Breast epithelium (tissue), 4 donors: ENCODE results near the gene MED10. TPM values are rescaled to one million over a fixed set of nuclear protein-coding genes. Genes with fewer than 3 reads are reported as not detected.

Experiments
- DNase-seq, 2 donors: peaks; one replicate each; pipeline ENCODE4 v3.0.0-alpha.2; 2019; ENCODE audit warnings: low spot score in 2 of 2
- H3K27ac ChIP-seq, 2 donors: fragments of 200-600 bp; sonication (generic) in 1 of 2; one replicate each; pipeline ENCODE4 v1.5.1; 2016 to 2019; ENCODE audit warnings: mild to moderate bottlenecking in 1 of 2
- H3K27me3 ChIP-seq, 2 donors: fragments of 200-600 bp; sonication (generic) in 1 of 2; one replicate each; pipeline versions ENCODE4 v1.5.1 to v1.6.0; 2017 to 2019; ENCODE audit warnings: control low read depth in 1 of 2, mild to moderate bottlenecking in 1 of 2
- H3K36me3 ChIP-seq: fragments of 200-600 bp; one replicate; pipeline ENCODE4 v1.5.1; 2019
- H3K4me1 ChIP-seq, 2 donors: fragments of 200-600 bp; sonication (generic); one replicate each; pipeline ENCODE4 v1.5.1; 2016 to 2019; ENCODE audit warnings: control low read depth in 1 of 2
- H3K4me3 ChIP-seq, 3 donors: fragments of 200-600 bp; sonication (generic); 1 replicate in 2 of 3; 2 replicates in 1 of 3; pipeline ENCODE4 v1.5.1; 2016 to 2019; ENCODE audit warnings: mild to moderate bottlenecking in 3 of 3, moderate library complexity in 2 of 3
- H3K9me3 ChIP-seq, 2 donors: fragments of 200-600 bp; sonication (generic) in 1 of 2; one replicate each; pipeline ENCODE4 v1.5.1; 2016 to 2019; ENCODE audit warnings: control low read depth in 1 of 2
- POLR2A ChIP-seq: fragments of 450-650 bp; IDR thresholded peaks from one replicate; pipeline ENCODE4 v1.6.1; 2016; ENCODE audit warnings: antibody characterized with exemption, mild to moderate bottlenecking, moderate library complexity
- POLR2AphosphoS5 ChIP-seq, 3 donors: sonication (generic); formaldehyde crosslinking; IDR thresholded peaks; one replicate each; pipeline ENCODE4 v1.6.1; 2017; ENCODE audit warnings: antibody characterized with exemption in 3 of 3
- intact Hi-C: fragments of 100-400 bp; cut with DNase I; formaldehyde crosslinking; loops from one replicate; pipeline ENCODE4 v1.15.1; 2023; ENCODE audit warnings: low total_unique reads
- total RNA-seq, 3 donors: library from RNA; depleted of rRNA; stranded (reverse); fragments of >200 nt; gene quantifications; one replicate each; pipeline ENCODE4 v1.1.0, GENCODE V29; 2016
- TF ChIP-seq, protein P1 (sequence below), 3 donors: fragments of 450-650 bp; IDR thresholded peaks; one replicate each; pipeline ENCODE4 v1.5.1; 2016 to 2017; ENCODE audit warnings: antibody characterized with exemption in 3 of 3, mild to moderate bottlenecking in 3 of 3, moderate library complexity in 3 of 3

The MED10 gene
- total RNA-seq, 3 donors from 2014 or later, result 25.6 to 29.9 (median 25.9) TPM

DNA sequence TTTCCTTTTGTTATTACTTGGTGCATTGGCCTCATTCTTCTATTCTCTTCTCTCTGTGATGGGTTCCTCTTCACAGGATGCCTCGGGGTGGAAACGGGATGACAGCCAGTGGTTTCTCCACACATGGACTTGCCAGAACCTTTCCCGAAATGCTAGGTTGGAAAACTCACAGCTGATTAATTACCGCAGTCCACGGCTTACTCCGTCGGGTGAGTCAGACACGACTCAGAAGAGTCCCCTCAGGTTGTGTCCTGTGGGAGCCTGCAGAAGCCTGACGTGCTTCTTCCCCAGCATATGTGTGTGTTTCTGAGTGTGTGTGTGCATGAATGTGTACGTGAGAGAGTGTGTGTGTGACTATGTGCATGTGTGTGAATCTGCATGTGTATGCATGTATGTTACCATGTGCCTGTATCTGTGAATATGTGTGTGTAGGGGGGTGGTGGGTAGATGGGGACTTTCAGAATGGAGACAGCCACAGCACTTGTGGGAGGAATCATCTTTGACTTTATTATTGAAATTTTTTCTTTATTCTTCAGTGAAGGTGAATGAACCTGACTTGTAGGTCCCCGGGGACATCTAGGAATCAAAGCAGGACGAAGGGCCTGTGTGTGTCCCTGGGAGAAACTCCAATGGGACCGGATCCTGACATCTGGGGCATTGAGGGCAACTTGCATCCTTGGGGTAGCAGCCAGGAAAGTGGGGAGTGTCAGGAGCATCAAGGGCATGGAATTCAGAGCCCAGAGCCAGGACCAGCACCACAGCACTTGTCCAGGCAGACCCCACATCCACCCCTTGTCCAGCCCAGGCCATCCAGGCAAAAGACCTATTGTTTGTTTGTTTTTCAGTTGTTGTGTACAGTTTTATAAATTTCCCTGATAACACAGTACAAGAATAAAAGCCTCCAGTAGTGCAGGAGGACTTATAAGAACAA is 21.9 kb upstream of the MED10 start:
- H3K27ac ChIP-seq, result no peak overlapping the region
- TF ChIP-seq POLR2A, result no peak
- DNase-seq, result no peak
- H3K36me3 ChIP-seq, result no peaks in the 10 kb centered on the region
- H3K4me3 ChIP-seq, result no peak overlapping the region
- peaks cover 0 to under 1% of the 10 kb centered on the region in 2 donors for H3K27me3 ChIP-seq
- no peaks in the 10 kb centered on the region for H3K4me1 ChIP-seq
- intact Hi-C loops, result no loop called here
- peaks cover 0 to 3% of the 10 kb centered on the region in 2 donors for H3K9me3 ChIP-seq

DNA sequence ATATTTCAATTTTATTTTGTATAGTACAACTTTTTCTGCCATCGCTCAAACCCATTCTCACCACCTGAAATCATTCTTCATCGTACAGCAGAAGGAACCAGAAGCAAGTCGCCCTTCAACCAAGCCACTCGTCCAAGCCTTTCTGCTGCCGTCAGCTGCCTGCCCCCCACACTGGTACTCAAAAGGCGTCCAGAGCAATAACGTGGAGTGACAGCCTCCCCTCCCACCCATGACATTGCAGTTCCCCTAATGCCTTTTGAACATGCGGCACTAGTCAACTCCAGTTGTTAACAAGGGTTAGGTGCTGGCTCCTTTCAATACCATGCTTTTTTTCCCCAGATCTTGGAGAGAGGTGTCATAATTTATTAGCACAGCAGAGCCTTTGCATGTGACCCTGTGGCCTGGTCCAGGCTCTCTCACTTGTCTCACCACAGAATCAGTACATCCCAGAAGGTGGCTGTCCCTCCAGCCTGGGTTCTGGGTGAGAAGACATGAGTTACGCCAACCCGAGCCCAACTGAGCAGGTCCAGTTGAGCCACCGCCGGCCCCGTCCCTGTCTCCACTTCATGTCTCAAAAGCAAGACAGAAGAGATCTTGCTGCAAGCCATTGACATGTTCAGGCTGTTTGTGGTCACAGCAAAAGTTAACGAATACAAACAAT is 20.4 kb upstream of the MED10 start:
- H3K27ac ChIP-seq, result no peak overlapping the region
- no peak overlapping the region for H3K4me3 ChIP-seq
- peaks cover 0 to 15% of the 10 kb centered on the region in 2 donors for H3K27me3 ChIP-seq
- TF ChIP-seq POLR2AphosphoS5 (IDR thresholded peaks at IDR 0.05) (no peak), POLR2A (no peak)
- TF ChIP-seq, protein P1, sequence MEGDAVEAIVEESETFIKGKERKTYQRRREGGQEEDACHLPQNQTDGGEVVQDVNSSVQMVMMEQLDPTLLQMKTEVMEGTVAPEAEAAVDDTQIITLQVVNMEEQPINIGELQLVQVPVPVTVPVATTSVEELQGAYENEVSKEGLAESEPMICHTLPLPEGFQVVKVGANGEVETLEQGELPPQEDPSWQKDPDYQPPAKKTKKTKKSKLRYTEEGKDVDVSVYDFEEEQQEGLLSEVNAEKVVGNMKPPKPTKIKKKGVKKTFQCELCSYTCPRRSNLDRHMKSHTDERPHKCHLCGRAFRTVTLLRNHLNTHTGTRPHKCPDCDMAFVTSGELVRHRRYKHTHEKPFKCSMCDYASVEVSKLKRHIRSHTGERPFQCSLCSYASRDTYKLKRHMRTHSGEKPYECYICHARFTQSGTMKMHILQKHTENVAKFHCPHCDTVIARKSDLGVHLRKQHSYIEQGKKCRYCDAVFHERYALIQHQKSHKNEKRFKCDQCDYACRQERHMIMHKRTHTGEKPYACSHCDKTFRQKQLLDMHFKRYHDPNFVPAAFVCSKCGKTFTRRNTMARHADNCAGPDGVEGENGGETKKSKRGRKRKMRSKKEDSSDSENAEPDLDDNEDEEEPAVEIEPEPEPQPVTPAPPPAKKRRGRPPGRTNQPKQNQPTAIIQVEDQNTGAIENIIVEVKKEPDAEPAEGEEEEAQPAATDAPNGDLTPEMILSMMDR (IDR thresholded peaks at IDR 0.05), result no peak
- no peak for DNase-seq
- intact Hi-C loops, result no loop called here
- no peaks in the 10 kb centered on the region for H3K4me1 ChIP-seq
- H3K9me3 ChIP-seq, result peaks cover 0 to 3% of the 10 kb centered on the region in 2 donors
- H3K36me3 ChIP-seq, result no peaks in the 10 kb centered on the region

DNA sequence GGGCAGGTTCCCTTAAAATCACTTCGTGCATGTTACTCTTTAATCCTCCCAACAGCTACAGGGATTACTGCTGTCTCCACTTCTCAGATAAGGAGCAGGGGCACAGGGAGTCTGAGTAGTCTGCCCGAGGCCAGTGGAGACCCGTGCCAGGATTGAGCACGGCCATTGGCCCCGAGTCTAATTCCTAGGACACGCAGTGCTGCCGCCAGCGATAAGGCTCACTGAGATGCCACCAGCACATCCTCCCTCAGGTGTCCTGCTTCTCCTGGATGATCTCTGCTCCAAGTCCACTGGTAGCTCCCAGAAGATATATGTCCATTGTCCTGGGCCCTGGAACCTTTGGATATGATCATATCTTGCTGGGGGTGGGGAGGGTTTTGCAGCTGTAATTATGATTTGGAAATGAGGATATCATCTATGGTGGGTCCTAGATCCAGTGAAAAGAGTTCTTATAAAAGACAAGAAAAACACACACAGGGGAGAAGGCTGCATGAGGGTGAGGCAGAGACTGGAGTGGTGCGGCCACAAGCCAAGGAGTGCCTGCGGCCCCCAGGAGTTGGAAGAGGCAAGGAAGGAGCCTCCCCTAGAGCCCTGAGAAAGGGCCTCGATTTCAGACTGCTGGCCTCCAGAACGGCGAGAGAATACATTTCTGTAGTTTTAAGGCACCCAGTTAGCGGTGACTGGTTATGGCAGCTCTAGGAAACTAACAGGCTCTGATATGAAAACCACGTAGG is 19.4 kb upstream of the MED10 start:
- intact Hi-C loops, result no loop called here
- TF ChIP-seq POLR2A, result no peak
- TF ChIP-seq POLR2AphosphoS5 (IDR thresholded peaks at IDR 0.05), result no peak
- TF ChIP-seq, protein P1 (IDR thresholded peaks at IDR 0.05), result no peak
- no peaks in the 10 kb centered on the region for H3K36me3 ChIP-seq
- H3K27me3 ChIP-seq, result peaks cover 0 to 16% of the 10 kb centered on the region in 2 donors
- no peak overlapping the region for H3K27ac ChIP-seq
- no peak for DNase-seq
- H3K9me3 ChIP-seq, result peaks cover 0 to 3% of the 10 kb centered on the region in 2 donors
- H3K4me3 ChIP-seq, result no peak overlapping the region
- no peaks in the 10 kb centered on the region for H3K4me1 ChIP-seq

DNA sequence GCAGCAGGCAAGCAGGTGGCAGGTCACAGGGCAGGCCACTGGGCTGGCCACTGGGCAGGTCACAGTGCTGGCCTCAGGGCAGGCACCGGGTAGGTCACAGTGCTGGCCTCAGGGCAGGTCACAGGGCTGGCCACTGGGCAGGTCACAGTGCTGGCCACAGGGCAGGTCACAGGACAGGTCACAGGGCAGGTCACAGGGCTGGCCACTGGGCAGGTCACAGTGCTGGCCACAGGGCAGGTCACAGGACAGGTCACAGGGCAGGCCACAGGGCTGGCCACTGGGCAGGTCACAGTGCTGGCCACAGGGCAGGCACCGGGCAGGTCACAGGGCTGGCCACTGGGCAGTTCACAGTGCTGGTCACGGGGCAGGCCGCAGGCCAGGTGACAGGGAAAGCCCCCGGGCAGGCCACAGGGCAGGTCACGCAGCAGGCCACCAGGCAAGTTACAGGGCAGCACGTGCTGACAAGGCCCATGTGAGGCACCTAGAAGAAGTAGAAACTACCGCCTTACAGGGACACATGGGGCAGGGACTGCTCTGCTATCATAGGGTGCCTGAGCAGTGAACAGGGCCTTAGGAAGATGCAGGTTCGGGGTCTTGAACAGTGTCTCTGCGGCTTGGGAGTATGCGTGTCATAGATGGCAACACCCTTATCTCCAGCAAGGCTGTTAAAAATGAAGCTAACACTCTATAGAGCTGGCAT is 18.6 kb upstream of the MED10 start:
- H3K36me3 ChIP-seq, result no peaks in the 10 kb centered on the region
- DNase-seq, result no peak
- no peaks in the 10 kb centered on the region for H3K4me1 ChIP-seq
- H3K27ac ChIP-seq, result no peak overlapping the region
- peaks cover 0 to 23% of the 10 kb centered on the region in 2 donors for H3K27me3 ChIP-seq
- intact Hi-C loops, result no loop called here
- peaks cover 0 to 3% of the 10 kb centered on the region in 2 donors for H3K9me3 ChIP-seq
- TF ChIP-seq POLR2A, result no peak
- TF ChIP-seq POLR2AphosphoS5 (IDR thresholded peaks at IDR 0.05), result no peak
- TF ChIP-seq, protein P1 (IDR thresholded peaks at IDR 0.05), result no peak
- no peak overlapping the region for H3K4me3 ChIP-seq

DNA sequence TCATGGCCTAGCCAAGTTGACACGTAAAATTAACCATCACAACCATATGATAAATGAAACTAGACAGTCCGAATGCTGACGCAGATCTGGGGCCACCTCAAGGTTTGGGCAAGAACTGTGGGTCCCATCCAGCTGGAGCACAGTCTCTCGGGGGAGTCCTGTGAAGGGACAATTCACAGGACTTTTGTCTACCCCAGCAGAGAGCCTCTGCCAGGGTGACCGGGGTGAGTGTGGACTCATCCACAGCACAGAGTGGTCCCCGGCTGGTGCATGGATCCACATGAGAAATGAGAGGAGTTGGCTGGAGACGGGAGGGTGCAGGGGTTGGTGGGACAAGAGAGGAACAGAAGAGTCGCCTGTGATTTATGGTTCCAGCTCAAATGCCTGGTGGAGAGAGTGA is 17.7 kb upstream of the MED10 start:
- peaks cover 0 to 3% of the 10 kb centered on the region in 2 donors for H3K9me3 ChIP-seq
- TF ChIP-seq, protein P1 (IDR thresholded peaks at IDR 0.05), result no peak
- TF ChIP-seq POLR2A (no peak), POLR2AphosphoS5 (IDR thresholded peaks at IDR 0.05) (no peak)
- H3K4me3 ChIP-seq, result no peak overlapping the region
- no peak overlapping the region for H3K27ac ChIP-seq
- intact Hi-C loops, result no loop called here
- H3K36me3 ChIP-seq, result no peaks in the 10 kb centered on the region
- no peak for DNase-seq
- no peaks in the 10 kb centered on the region for H3K4me1 ChIP-seq
- H3K27me3 ChIP-seq, result peaks cover 0 to 32% of the 10 kb centered on the region in 2 donors
